HG03521 (cell line): ENCODE measurements around the gene CSNK1G2.

Experiments used
- ATAC-seq: cut with Tn5 transposase; IDR thresholded peaks from one replicate; pipeline ENCODE4 v1.9.1; 2021; ENCODE audit warnings: mild to moderate bottlenecking, moderate library complexity; ENCODE audit not compliant: unreplicated experiment

CSNK1G2 gene

DNA sequence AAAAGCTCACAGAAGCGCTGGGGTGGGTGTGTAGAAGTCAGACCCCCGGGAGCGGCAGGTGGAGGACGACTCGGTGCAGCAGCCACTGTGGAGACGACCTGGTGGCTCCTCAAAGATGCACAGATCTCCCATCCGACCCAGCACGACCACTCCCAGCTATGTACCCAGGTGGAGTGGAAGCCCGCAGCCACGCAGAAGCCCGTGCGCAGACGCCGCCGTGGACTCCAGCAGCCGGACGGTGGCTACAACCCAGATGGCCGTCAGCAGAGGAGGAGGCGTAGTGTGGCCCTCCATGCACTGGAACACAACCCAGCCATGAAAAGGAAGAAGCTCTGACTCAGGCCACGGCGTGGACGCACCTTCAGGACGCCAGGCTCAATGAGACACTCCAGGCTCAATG is 21.7 kb downstream of the CSNK1G2 start:
- ATAC-seq, result no peak

- no peak for ATAC-seq
Observed at GRCh38 chr19:1967087-1967608, 26.2 kb downstream of the CSNK1G2 start.

GRCh38 chr19:1968279-1969175 is 27.6 kb downstream of the CSNK1G2 start:
- no peak for ATAC-seq

DNA sequence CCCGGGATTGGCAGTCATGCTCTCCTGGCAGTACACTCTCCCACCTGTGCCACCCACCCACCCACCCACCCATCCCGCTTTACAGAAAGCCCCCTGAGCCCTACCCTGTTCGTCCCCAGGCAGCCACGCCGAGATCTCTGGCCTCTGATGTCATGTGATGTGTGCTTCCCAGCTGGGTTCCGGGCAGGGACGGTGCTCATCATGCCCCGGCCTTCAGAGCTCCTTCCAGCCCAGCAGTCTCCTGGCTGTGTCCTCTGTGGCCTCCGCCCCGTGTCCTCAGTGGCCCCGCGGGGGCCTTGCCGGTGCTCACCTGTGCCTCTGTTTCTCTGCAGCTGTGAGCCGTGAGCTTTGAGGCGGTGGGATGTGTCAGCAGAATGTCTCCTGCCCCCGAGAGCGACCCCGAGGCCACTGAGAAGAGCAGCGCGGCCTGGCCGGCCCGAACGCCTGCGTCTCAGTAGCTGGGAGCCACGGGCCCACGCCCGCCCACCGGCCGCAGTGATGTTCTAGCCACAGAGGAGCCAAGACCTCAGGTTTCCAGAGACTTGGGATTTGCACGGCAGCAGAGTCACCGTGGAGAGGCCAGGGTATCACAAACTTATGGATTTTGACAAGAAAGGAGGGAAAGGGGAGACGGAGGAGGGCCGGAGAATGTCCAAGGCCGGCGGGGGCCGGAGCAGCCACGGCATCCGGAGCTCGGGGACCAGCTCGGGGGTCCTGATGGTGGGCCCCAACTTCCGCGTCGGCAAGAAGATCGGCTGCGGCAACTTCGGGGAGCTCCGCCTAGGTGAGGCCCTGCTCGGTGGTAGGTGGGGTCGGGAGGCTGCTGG is 28.4 kb downstream of the CSNK1G2 start:
- ATAC-seq, result no peak

DNA sequence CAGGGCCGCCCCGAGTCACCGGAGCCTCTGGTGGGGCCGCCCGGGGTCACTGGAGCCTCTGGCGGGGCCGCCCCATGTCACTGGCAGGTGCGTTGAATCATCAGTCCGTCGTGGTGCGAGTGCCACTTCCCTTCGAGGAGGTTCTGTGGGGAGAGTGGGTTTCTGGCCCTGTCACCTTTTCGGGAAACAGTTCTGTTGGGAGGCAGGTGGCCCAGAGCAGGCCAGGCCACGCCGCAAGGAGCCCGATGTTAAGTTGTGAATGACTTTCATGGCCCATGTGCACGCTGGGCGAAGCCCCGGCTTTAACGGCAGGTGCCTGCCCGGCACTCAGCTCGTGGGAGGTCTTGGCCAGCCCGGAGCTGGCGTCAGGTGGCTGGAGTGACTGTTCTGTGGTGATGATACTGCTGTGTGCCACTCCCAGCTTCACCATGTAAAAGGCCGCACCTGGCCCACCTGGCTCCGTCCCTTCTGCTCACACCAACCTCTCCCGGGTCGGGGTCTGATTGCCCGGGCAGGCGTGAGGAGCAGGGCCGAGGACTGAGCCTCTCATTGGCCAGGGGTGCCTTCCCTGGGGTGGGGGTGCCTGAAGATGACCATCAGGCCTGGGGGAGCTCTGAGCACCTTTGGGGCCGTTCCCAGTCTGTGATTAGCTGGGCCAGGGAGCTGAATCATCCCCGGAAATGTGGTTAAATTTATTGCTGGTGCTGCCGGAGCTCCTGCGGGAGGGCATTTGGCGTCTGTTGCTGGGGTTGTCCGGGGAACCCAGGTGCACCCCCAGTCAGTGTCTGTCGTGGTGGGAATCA is 29.2 kb downstream of the CSNK1G2 start:
- ATAC-seq, result no peak

DNA sequence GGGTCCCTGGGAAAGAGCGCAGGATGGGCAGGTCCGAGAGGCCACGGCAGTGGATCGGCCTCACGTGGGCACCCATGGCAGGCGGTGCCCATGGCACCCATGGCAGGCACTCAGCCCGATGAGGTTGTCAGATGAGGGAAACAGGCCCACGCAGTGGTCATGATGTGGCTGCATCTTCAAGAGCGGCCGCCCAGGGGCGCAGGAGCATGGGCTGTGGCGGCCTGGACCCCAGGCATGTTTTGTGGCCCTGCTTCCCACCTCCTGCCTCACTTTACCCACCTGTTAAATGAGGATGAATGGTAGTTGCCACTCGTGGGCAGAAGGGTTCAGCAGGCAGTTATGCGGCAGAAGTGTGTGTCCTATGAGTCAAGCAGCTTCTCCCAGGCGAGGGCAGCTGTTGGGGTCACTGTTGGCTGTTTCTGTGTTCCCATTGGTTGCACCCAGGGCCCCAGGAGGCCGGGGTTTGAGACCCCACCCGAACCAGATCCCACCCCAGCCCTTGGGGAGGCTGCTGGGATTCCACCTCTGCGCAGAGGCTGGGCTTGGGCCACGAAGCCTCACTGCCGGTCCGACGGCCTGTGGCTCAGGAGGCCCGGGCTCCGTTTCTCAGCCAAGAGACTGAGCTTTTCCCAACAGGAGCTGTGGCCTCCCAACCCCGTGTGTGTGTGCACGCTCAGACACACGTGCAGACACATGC is 30.0 kb downstream of the CSNK1G2 start:
- ATAC-seq, result no peak

DNA sequence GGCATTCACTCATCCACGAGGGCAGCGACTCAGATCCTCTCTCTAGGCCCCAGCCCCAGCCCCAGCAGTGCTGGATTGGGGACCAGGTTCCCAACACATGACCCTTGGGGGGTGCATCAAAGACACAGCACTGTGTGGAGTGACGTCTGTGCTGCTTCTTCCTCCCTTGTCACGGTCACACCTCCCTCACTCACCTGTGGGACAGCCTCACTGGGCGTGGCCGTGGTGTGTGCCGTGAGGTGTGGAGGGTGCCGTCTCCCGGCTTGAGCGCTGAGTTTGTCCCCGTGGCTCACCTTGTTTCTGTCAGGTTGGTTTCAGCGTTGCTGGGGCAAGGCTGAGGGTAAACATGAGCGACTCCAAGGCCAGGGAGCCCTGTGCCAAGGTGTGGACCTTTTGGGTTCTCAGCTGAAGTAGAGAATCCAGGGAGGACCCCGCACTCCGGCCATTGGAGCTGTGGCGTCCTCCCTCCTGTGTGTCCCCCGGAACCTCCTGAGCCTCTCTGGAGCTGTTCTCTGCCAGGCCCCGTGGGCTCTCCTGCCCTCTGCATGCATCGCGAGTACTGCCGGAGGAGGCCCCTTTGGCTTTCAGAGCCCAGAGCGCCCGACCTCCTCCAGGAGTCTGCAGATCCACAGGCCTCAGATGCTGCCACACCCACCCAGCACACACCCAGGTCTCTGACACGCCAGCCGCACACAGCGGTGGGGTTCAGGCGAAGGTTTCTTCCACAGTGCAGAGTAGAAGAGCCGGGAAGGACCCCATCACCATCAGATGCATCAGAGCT is 33.6 kb downstream of the CSNK1G2 start:
- ATAC-seq, result no peak

GRCh38 chr19:1975162-1975480 is 34.1 kb downstream of the CSNK1G2 start:
- no peak for ATAC-seq

DNA sequence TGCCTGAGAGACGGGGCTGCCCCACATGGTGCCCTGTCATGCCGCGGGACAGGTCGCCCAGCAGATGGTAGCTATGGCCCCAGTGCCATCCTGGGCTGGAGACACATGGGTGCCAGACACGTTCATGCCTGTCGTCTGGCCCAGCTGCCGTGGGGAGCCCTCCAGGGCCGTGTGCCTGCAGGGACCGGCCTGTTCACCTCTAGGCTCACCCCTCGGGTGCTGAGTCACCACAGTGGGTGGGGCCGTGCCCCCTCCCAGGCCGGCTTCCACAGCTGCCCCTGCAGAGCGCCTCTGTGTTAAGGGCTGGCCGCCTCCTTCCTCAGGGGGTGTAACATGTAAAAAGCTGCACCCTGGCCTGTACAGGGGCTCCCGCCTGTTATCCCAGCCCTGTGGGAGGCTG is 36.1 kb downstream of the CSNK1G2 start:
- ATAC-seq, result no peak

DNA sequence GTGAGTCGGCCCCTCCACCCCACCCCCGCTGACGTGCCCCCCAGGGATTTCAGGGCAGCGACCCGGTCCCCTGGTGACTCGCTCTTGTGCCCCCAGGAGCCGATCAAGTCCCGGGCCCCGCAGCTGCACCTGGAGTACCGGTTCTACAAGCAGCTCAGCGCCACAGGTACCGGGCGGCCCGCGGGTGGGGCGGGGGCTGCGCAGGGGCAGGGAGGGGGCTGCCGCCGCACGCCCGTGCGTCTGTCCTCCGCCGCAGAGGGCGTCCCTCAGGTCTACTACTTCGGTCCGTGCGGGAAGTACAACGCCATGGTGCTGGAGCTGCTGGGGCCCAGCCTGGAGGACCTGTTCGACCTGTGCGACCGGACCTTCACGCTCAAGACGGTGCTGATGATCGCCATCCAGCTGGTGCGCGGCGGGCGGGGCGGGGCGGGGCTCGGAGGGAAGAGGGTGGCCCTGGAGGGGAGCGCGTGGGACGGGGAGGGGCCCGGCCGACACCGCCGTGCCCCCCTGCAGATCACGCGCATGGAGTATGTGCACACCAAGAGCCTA is 37.4 kb downstream of the CSNK1G2 start:
- no peak for ATAC-seq

DNA sequence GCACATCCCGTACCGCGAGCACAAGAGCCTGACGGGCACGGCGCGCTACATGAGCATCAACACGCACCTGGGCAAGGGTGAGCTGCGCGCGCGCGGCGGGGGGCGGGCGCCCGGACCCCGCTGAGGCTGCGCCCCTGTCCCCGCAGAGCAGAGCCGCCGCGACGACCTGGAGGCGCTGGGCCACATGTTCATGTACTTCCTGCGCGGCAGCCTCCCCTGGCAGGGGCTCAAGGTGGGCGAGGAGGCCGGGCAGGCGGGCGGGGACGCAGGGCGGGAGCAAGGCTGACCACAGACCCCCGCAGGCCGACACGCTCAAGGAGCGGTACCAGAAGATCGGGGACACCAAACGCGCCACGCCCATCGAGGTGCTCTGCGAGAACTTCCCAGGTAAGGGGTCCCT is 38.0 kb downstream of the CSNK1G2 start:
- no peak for ATAC-seq

- no peak for ATAC-seq
Observed at GRCh38 chr19:1979642-1980041, 38.7 kb downstream of the CSNK1G2 start.

DNA sequence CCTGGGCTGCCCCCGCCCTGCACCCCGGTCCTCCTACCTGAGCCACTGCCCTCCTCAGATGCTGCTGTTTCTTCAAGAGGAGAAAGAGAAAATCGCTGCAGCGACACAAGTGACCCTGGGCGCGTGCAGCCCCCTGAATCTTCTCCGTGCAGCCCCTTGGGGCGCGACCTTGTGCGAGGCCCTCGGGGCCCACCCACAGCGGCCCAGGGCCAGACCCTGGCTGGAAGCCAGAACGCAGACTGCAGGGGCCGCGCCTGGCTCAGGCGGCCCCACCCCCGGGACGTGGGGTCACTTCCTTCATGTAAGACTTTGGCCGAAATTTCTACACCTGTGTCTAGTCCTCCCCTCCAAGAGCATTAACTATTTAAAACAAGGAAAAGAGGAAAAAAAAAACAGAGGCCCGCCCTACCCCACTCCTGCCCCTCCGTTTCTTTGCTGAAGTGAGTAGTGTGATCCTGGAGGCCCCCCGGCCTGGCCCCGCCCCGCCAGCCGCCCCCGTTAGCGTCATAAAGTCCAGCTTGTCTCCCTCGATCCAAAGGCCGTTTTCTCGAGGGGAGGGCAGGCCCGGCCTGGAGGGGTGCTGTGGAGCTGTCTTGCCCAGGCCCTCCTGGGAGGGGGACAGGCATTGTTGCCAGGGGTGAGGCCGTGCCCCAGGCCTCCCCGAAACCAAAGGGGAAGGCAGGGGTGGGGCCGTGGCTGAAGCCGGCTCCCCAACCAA is 39.3 kb downstream of the CSNK1G2 start:
- no peak for ATAC-seq

DNA sequence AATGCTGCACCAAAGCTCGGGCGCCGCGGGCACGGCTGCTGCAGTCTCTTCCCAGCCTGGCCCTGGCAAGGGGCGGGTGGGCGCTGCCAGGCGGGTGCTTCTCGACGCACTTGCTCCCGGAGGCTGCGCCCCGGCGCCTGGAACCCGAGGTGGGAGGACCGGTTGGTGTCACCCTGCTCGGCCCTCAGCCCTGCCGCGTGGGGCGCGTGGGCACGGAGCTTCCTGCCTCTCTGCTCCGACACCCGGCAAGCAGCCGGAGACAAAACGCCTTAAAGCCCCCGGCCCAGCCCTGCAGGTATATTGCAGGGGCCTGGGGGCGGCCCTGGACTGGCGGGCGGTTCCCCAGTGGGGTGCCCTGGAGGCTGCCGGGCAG is 39.8 kb downstream of the CSNK1G2 start:
- no peak for ATAC-seq

DNA sequence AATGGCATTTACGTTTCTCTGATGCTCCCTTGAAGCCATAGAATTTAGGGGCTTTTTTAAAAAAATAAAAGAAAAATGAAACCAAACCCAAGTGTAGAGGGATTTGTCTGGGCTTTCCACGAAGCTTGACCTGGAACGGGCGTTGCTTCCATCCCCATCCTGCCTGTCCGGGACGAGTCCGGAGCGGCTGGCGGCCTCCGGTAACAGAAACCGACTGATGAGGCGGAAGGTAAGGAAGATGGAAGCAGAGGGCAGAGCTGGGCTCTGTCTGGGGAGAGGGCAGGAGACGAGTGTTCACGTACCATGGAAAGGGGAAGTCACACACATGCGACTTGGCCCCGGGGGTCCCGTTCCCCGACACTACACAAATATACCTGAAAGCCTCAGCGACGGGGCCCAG is 40.3 kb downstream of the CSNK1G2 start:
- no peak for ATAC-seq

DNA sequence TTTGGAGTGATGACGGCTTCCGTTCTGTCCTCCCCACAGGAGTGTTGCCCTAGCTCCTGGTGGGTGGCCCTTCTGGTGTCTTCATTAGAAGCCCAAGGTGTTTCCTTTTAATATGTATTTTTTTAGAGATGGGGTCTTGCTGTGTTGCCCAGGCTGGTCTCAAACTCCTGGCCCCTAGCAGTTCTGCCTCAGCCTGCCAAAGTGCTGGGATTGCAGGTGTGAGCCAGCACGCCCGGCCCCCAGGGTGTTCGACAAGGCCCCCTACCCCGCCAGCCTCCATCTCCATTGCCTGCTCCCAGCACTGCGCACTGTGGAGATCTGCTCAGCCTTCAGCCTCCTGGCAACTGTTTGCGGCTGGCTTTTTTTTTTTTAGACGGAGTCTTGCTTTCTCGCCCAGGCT is 43.4 kb downstream of the CSNK1G2 start:
- ATAC-seq, result no peak

- ATAC-seq, result no peak
Observed at GRCh38 chr19:1985588-1986356, 44.8 kb downstream of the CSNK1G2 start.
